Testis (tissue), 2 donors: ENCODE results near the gene FOXJ3.

Source experiments
- CTCF ChIP-seq, 3 experiments: fragments of 450-650 bp in 2 of 3; fragments of 200-600 bp in 1 of 3; sonication (generic) in 1 of 3; IDR thresholded peaks; one replicate each; pipeline ENCODE4 v1.5.1; 2016 to 2019; ENCODE audit warnings: antibody characterized with exemption in 3 of 3, mild to moderate bottlenecking in 2 of 3, moderate library complexity in 1 of 3
- POLR2A ChIP-seq: fragments of 450-650 bp; IDR thresholded peaks from one replicate; pipeline ENCODE4 v1.6.1; 2017; ENCODE audit warnings: antibody characterized with exemption, mild to moderate bottlenecking, moderate library complexity

GRCh38 chr1:42140191-42140590 is 194.8 kb downstream of the FOXJ3 start:
- no peak for TF ChIP-seq CTCF (IDR thresholded peaks at IDR 0.05)
- TF ChIP-seq POLR2A = no peak
